Sigmoid colon (tissue), 7 donors: ENCODE results near the gene NME3. TPM values are rescaled to one million over a fixed set of nuclear protein-coding genes. Genes with fewer than 3 reads are reported as not detected.

Experiments
- DNase-seq: peaks from one replicate; pipeline ENCODE4 v3.0.0-alpha.2; 2019
- H3K27ac ChIP-seq, 4 donors: fragments of 200-600 bp; sonication (generic); one replicate each; pipeline ENCODE4 v1.5.1; 2016 to 2019; ENCODE audit warnings: mild to moderate bottlenecking in 1 of 4
- H3K27me3 ChIP-seq, 3 donors: fragments of 200-600 bp; sonication (generic); one replicate each; pipeline ENCODE4 v1.5.1; 2019; ENCODE audit warnings: mild to moderate bottlenecking in 1 of 3
- H3K36me3 ChIP-seq, 4 donors: fragments of 200-600 bp; sonication (generic); one replicate each; pipeline ENCODE4 v1.5.1; 2016 to 2019
- H3K4me1 ChIP-seq, 4 donors: fragments of 200-600 bp; sonication (generic); one replicate each; pipeline ENCODE4 v1.5.1; 2017 to 2019
- H3K4me3 ChIP-seq, 4 donors: fragments of 200-600 bp; sonication (generic); one replicate each; pipeline ENCODE4 v1.5.1; 2017 to 2019; ENCODE audit warnings: mild to moderate bottlenecking in 2 of 4, moderate library complexity in 1 of 4
- H3K9me3 ChIP-seq, 4 donors: fragments of 200-600 bp in 3 of 4; sonication (generic) in 3 of 4; one replicate each; pipeline versions ENCODE4 v1.5.1 to v1.6.1; 2013 to 2019
- EP300 ChIP-seq, 4 donors: sonication (generic); formaldehyde crosslinking; IDR thresholded peaks; one replicate each; pipeline ENCODE4 v1.6.1; 2017; ENCODE audit warnings: antibody characterized with exemption in 4 of 4
- POLR2A ChIP-seq, 2 donors: fragments of 450-650 bp; IDR thresholded peaks; one replicate each; pipeline ENCODE4 v1.6.1; 2016; ENCODE audit warnings: antibody characterized with exemption in 2 of 2, mild to moderate bottlenecking in 2 of 2, moderate library complexity in 2 of 2
- POLR2AphosphoS5 ChIP-seq, 4 donors: sonication (generic); formaldehyde crosslinking; IDR thresholded peaks; one replicate each; pipeline ENCODE4 v1.6.1; 2017; ENCODE audit warnings: antibody characterized with exemption in 4 of 4
- WGBS, 2 donors: extraction: QIAGEN DNeasy Blood & Tissue Kit; methylation state at CpG; one replicate each; pipeline ENCODE4 v1.1.7; 2013; 5-methylcytosine and 5-hydroxymethylcytosine counted together
- intact Hi-C: fragments of 100-400 bp; cut with DNase I; formaldehyde crosslinking; loops from one replicate; pipeline ENCODE4 v1.15.1; 2023
- polyA plus RNA-seq, 3 donors: library from polyadenylated mRNA; stranded (reverse); fragments of 200-250 nt; gene quantifications; one replicate each; pipeline ENCODE4 v1.2.3, GENCODE V29; 2013
- total RNA-seq, 4 donors: library from RNA; depleted of rRNA; stranded (reverse); fragments of >200 nt; gene quantifications; one replicate each; pipeline ENCODE4 v1.1.0, GENCODE V29; 2016
- TF ChIP-seq, protein P1 (sequence below), 4 experiments: fragments of 450-650 bp in 3 of 4; fragments of 200-600 bp in 1 of 4; IDR thresholded peaks; one replicate each; pipeline ENCODE4 v1.5.1; 2016 to 2019; ENCODE audit warnings: antibody characterized with exemption in 4 of 4, mild to moderate bottlenecking in 3 of 4, moderate library complexity in 2 of 4
- donor health status: healthy with polysubstance abuse.
- donor health status: Bipolar disorder and iron deficiency.
- donor health status: healthy.

Gene NME3
- total and polyA plus RNA-seq, 7 donors, result 32.4 to 152 (median 87.8) TPM

- Histone ChIP-seq H3K27me3 (no peaks in the 10 kb centered on the region), H3K27ac (no peak overlapping the region), H3K4me1 (peaks cover 0 to 6% (median 0%) of the 10 kb centered on the region in 4 donors), H3K4me3 (no peak overlapping the region), H3K9me3 (no peaks in the 10 kb centered on the region), H3K36me3 (peaks cover 32 to 84% (median 41%) of the 10 kb centered on the region in 4 donors)
- TF ChIP-seq POLR2A (IDR thresholded peaks at IDR 0.05) (no peak), EP300 (IDR thresholded peaks at IDR 0.05) (no peak), POLR2AphosphoS5 (IDR thresholded peaks at IDR 0.05) (no peak)
- WGBS, 2 donors, result 95 to 96% methylated on average over 40 of the region's 40 CpGs
- intact Hi-C loops, result no loop called here
- DNase-seq, result no peak
Observed at GRCh38 chr16:1816396-1817275, 45.3 kb upstream of the NME3 start.

GRCh38 chr16:1815461-1815860 lies 44.1 kb upstream of the NME3 start:
- 89 to 92% methylated on average over 11 of the region's 11 CpGs for WGBS, 2 donors
- intact Hi-C loops, result no loop called here
- Histone ChIP-seq H3K4me3 (no peak overlapping the region), H3K4me1 (peaks cover 0 to 6% (median 0%) of the 10 kb centered on the region in 4 donors), H3K36me3 (peaks cover 25 to 78% (median 32%) of the 10 kb centered on the region in 4 donors), H3K27me3 (no peaks in the 10 kb centered on the region), H3K27ac (no peak overlapping the region), H3K9me3 (no peaks in the 10 kb centered on the region)
- no peak for DNase-seq
- TF ChIP-seq POLR2AphosphoS5 (IDR thresholded peaks at IDR 0.05) (no peak), POLR2A (IDR thresholded peaks at IDR 0.05) (no peak), EP300 (IDR thresholded peaks at IDR 0.05) (no peak)
- TF ChIP-seq, protein P1, sequence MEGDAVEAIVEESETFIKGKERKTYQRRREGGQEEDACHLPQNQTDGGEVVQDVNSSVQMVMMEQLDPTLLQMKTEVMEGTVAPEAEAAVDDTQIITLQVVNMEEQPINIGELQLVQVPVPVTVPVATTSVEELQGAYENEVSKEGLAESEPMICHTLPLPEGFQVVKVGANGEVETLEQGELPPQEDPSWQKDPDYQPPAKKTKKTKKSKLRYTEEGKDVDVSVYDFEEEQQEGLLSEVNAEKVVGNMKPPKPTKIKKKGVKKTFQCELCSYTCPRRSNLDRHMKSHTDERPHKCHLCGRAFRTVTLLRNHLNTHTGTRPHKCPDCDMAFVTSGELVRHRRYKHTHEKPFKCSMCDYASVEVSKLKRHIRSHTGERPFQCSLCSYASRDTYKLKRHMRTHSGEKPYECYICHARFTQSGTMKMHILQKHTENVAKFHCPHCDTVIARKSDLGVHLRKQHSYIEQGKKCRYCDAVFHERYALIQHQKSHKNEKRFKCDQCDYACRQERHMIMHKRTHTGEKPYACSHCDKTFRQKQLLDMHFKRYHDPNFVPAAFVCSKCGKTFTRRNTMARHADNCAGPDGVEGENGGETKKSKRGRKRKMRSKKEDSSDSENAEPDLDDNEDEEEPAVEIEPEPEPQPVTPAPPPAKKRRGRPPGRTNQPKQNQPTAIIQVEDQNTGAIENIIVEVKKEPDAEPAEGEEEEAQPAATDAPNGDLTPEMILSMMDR (IDR thresholded peaks at IDR 0.05), result no peak

DNA sequence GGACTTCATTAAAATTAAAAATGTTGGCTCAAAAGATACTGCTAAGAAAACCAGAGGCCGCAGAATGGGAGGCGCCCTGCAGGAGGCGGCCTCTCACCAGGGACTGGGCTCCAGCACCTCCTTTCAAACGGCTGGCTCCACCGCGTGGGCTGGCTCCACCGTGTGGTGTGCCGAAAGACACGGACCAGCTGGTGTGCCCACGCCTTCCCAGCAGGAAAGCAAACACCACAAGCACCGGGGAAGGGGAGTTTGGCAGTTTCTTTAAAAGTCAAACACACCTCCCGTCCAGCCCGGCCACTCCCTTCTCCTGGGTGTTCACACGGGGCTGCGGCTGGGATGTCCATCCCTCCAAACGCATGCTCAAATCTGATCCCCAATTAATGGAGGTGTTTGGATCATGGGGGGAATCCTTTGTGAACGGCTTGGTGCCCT lies 41.4 kb upstream of the NME3 start:
- 8 to 30% methylated on average over 17 of the region's 17 CpGs for WGBS, 2 donors
- DNase-seq, result peak; percentile 78
- TF ChIP-seq POLR2AphosphoS5 (IDR thresholded peaks at IDR 0.05), result peak in 2 of 4 donors; percentile 32 to 42
- no peak for TF ChIP-seq POLR2A (IDR thresholded peaks at IDR 0.05)
- TF ChIP-seq, protein P1 (IDR thresholded peaks at IDR 0.05), result peak in 2 of 4 experiments; percentile 23 to 29

GRCh38 chr16:1810536-1810935 lies 39.2 kb upstream of the NME3 start:
- Histone ChIP-seq H3K27ac (no peak overlapping the region), H3K36me3 (peaks cover 17 to 67% (median 24%) of the 10 kb centered on the region in 4 donors), H3K27me3 (no peaks in the 10 kb centered on the region), H3K4me3 (no peak overlapping the region), H3K9me3 (no peaks in the 10 kb centered on the region), H3K4me1 (peaks cover 0 to 6% (median 0%) of the 10 kb centered on the region in 4 donors)
- intact Hi-C loops, result no loop called here
- WGBS, 2 donors, result 96 to 97% methylated on average over 16 of the region's 16 CpGs
- peak; percentile 60 for DNase-seq
- TF ChIP-seq, protein P1 (IDR thresholded peaks at IDR 0.05), result no peak
- TF ChIP-seq EP300 (IDR thresholded peaks at IDR 0.05), result no peak
- no peak for TF ChIP-seq POLR2A (IDR thresholded peaks at IDR 0.05)
- no peak for TF ChIP-seq POLR2AphosphoS5 (IDR thresholded peaks at IDR 0.05)

More for the DNA sequence above, 41.4 kb upstream of the NME3 start:
- H3K27ac ChIP-seq, result no peak overlapping the region
- H3K4me3 ChIP-seq, result no peak overlapping the region
- intact Hi-C loops, result no loop called here
- peaks cover 0 to 6% (median 0%) of the 10 kb centered on the region in 4 donors for H3K4me1 ChIP-seq
- H3K9me3 ChIP-seq, result no peaks in the 10 kb centered on the region
- no peaks in the 10 kb centered on the region for H3K27me3 ChIP-seq
- H3K36me3 ChIP-seq, result peaks cover 26 to 77% (median 34%) of the 10 kb centered on the region in 4 donors

GRCh38 chr16:1810106-1810505 lies 38.8 kb upstream of the NME3 start:
- Histone ChIP-seq H3K9me3 (no peaks in the 10 kb centered on the region), H3K36me3 (peaks cover 14 to 65% (median 22%) of the 10 kb centered on the region in 4 donors), H3K27me3 (no peaks in the 10 kb centered on the region), H3K27ac (no peak overlapping the region), H3K4me1 (peaks cover 0 to 6% (median 0%) of the 10 kb centered on the region in 4 donors), H3K4me3 (no peak overlapping the region)
- WGBS, 2 donors, result 96 to 97% methylated on average over 16 of the region's 16 CpGs
- intact Hi-C loops, result no loop called here
- peak; percentile 46 for DNase-seq
- TF ChIP-seq, protein P1 (IDR thresholded peaks at IDR 0.05), result no peak
- TF ChIP-seq POLR2AphosphoS5 (IDR thresholded peaks at IDR 0.05), result no peak
- TF ChIP-seq POLR2A (IDR thresholded peaks at IDR 0.05), result no peak
- TF ChIP-seq EP300 (IDR thresholded peaks at IDR 0.05), result no peak
